Left lung (tissue), 10 donors: Measurements from ENCODE around the gene SHISA6. TPM values are rescaled to one million over a fixed set of nuclear protein-coding genes. Genes with fewer than 3 reads are reported as not detected.

Experiments used
- ATAC-seq: fragments of 200-7000 bp; cut with Tn5 transposase; one replicate; pipeline ENCODE4 v1.9.1; 2020; ENCODE audit warnings: moderate library complexity
- DNase-seq, 4 donors: peaks; one replicate each; pipeline ENCODE4 v3.0.0-alpha.2; 2013 to 2020
- H3K27ac ChIP-seq, 2 donors: fragments of 200-600 bp; sonication (generic) in 1 of 2; one replicate each; pipeline versions ENCODE4 v1.5.0 to v1.8.0; 2020 to 2021
- H3K27me3 ChIP-seq, 2 donors: fragments of 200-600 bp; sonication (generic) in 1 of 2; one replicate each; pipeline versions ENCODE4 v1.5.0 to v1.8.0; 2020 to 2021
- H3K36me3 ChIP-seq, 2 donors: fragments of 200-600 bp; sonication (generic) in 1 of 2; one replicate each; pipeline versions ENCODE4 v1.5.0 to v1.8.0; 2020 to 2021
- H3K4me1 ChIP-seq, 2 donors: fragments of 200-600 bp; one replicate each; pipeline ENCODE4 v1.8.0; 2021
- H3K4me3 ChIP-seq, 2 donors: fragments of 200-600 bp; sonication (generic) in 1 of 2; one replicate each; pipeline versions ENCODE4 v1.5.0 to v1.8.0; 2020 to 2021; ENCODE audit warnings: mild to moderate bottlenecking in 1 of 2
- H3K9me3 ChIP-seq, 2 donors: fragments of 200-600 bp; sonication (generic) in 1 of 2; one replicate each; pipeline versions ENCODE4 v1.5.0 to v1.8.0; 2020 to 2021
- CTCF ChIP-seq, 2 donors: fragments of 200-600 bp; sonication (generic) in 1 of 2; IDR thresholded peaks; one replicate each; pipeline versions ENCODE4 v1.5.0 to v1.8.0; 2021; ENCODE audit warnings: antibody characterized with exemption in 2 of 2
- intact Hi-C, 2 donors: fragments of 100-400 bp; cut with DNase I; formaldehyde crosslinking; loops; one replicate each; pipeline versions ENCODE4 v1.11.2 to v1.14.2; 2022
- polyA plus RNA-seq, 6 donors: library from polyadenylated mRNA; unstranded; fragments of 120-200 nt; gene quantifications; one replicate each; pipeline ENCODE4 v1.2.1, GENCODE V29; 2013; ENCODE audit not compliant: insufficient read length in 6 of 6
- total RNA-seq, 2 donors: library from RNA; stranded (reverse); fragmentation: NEBNext Ultra II Directional; extraction: Animal tissue kit (Norgen Biotek cat#: 25700); gene quantifications; one replicate each; pipeline ENCODE4 v1.2.1, GENCODE V29; 2021
- donor health status: DM: no; HTN: yes; CAD: no.
- donor health status: DM: no; HTN: no; CAD: no.

The SHISA6 gene
- total and polyA plus RNA-seq, 8 donors, result 0.06 to 0.38 (median 0.19) TPM; not detected in 1

DNA sequence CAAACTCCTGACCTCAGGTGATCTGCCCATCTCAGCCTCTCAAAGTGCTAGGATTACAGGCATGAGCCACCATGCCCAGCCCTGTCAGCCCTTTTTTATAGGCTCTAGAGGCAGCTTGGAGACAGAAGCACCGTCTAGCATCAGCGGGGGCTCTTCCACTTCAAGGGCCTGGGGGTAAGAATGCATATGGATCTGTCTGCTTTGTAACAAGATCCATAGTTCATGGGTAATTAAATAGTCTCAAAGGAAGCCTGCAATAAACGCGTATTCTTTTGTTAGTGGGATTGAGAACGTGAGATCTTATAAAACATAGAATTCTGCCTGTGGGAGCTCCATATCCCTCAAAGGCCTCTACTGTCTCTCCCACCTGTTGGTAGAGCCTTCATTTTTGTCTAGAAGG is 142.1 kb downstream of the SHISA6 start:
- Histone ChIP-seq H3K27me3 (no peaks in the 10 kb centered on the region), H3K9me3 (no peaks in the 10 kb centered on the region), H3K27ac (no peak overlapping the region), H3K4me1 (no peaks in the 10 kb centered on the region), H3K36me3 (no peaks in the 10 kb centered on the region), H3K4me3 (no peak overlapping the region)
- ATAC-seq (no peak), DNase-seq (no peak)
- no peak for TF ChIP-seq CTCF (IDR thresholded peaks at IDR 0.05)
- intact Hi-C loops, result no loop called here

DNA sequence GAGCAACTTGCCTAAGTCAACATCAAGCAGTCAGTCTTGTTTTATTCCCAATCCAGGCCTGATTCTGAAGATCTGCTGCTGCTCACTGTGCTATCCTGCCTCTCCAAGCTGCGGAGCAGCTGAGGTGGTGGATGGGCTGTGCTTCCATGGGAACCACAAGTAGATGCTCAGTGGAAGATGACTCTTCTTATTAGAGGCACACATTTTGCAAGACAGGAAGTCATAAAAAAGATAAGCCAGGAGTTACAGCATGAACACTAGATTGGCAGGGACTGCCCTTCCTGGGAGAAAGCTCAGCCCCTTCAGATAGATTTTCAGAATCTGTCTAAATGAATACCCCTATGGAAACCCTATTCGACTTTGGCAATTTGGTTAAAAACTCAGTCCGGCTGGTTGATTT is 143.1 kb downstream of the SHISA6 start:
- Histone ChIP-seq H3K4me3 (no peak overlapping the region), H3K9me3 (no peaks in the 10 kb centered on the region), H3K27ac (no peak overlapping the region), H3K4me1 (no peaks in the 10 kb centered on the region), H3K27me3 (no peaks in the 10 kb centered on the region), H3K36me3 (no peaks in the 10 kb centered on the region)
- DNase-seq (no peak), ATAC-seq (no peak)
- TF ChIP-seq CTCF (IDR thresholded peaks at IDR 0.05), result no peak
- intact Hi-C loops, result no loop called here

GRCh38 chr17:11387610-11388009 is 146.6 kb downstream of the SHISA6 start:
- DNase-seq (no peak), ATAC-seq (no peak)
- no peak for TF ChIP-seq CTCF (IDR thresholded peaks at IDR 0.05)

DNA sequence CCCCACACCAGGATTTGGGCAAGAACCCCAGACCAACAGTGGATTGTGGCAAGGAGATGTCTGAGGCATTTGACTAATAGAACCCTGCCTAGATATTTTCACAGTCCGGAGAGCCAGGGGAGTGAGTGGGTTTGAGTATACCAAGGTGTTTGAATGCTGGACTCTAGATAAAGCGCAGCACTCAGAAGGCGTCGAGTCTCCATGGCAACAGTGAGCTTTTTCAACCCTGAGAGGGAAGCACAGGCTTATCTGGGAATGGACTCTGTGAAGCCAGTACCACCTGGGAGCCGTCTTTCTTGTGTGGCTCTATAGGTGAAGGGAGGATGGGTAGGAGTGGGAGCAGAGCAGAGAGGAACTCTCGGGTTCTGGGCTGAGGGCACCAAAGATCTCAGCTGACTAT is 147.0 kb downstream of the SHISA6 start:
- TF ChIP-seq CTCF (IDR thresholded peaks at IDR 0.05), result no peak
- intact Hi-C loops, result no loop called here
- Histone ChIP-seq H3K9me3 (peaks cover 0 to 5% of the 10 kb centered on the region in 2 donors), H3K36me3 (no peaks in the 10 kb centered on the region), H3K4me3 (no peak overlapping the region), H3K4me1 (no peaks in the 10 kb centered on the region), H3K27ac (no peak overlapping the region), H3K27me3 (no peaks in the 10 kb centered on the region)
- DNase-seq (peak in 2 of 4 donors; percentile 1 to 37), ATAC-seq (no peak)

More at GRCh38 chr17:11387610-11388009, 146.6 kb downstream of the SHISA6 start:
- H3K27ac ChIP-seq, result no peak overlapping the region
- H3K27me3 ChIP-seq, result no peaks in the 10 kb centered on the region
- intact Hi-C loops, result no loop called here
- no peak overlapping the region for H3K4me3 ChIP-seq
- H3K4me1 ChIP-seq, result no peaks in the 10 kb centered on the region
- H3K9me3 ChIP-seq, result peaks cover 0 to 3% of the 10 kb centered on the region in 2 donors
- no peaks in the 10 kb centered on the region for H3K36me3 ChIP-seq

DNA sequence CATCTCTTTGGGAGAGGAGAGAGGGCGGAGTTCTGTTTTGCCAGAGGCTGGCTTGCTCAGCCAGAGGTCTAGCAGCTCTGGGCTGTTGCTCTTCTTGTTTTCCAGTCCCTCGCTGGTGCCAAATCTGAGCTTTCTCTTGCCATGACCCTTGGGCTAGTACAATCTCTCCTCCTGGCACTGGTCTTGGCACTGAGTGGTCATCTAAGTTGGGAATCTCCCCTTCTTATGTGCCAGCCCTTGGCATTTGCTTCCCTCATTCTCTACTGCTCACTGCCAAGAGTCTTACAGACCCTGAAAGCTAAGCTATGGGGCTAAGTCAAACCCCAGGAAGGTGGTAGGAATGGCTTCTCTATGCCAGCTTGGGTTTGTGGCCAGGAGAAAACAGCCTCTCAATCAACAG is 148.6 kb downstream of the SHISA6 start:
- no peaks in the 10 kb centered on the region for H3K4me1 ChIP-seq
- no peak for ATAC-seq
- H3K36me3 ChIP-seq, result no peaks in the 10 kb centered on the region
- no peak for DNase-seq
- intact Hi-C loops, result no loop called here
- peaks cover 0 to 5% of the 10 kb centered on the region in 2 donors for H3K9me3 ChIP-seq
- no peak overlapping the region for H3K27ac ChIP-seq
- no peak for TF ChIP-seq CTCF (IDR thresholded peaks at IDR 0.05)
- H3K4me3 ChIP-seq, result no peak overlapping the region
- H3K27me3 ChIP-seq, result no peaks in the 10 kb centered on the region
